B cell (primary cell): Measurements from ENCODE around the gene ATP2B3.

ENCODE experiments used
- CTCF ChIP-seq: fragments of 200-600 bp; IDR thresholded peaks from one replicate; pipeline ENCODE4 v1.8.0; 2022; ENCODE audit warnings: antibody characterized with exemption, mild to moderate bottlenecking
- EZH2 ChIP-seq: IDR thresholded peaks from 2 replicates; pipeline ENCODE4 v1.6.1; 2012; ENCODE audit warnings: borderline replicate concordance, low read depth, mild to moderate bottlenecking, moderate library complexity, low read length; ENCODE audit not compliant: insufficient read depth, poor library complexity, severe bottlenecking

- peak; percentile 76 for TF ChIP-seq CTCF
- no peak for TF ChIP-seq EZH2
These were observed 21.9 kb downstream of the ATP2B3 start for GRCh38 chrX:153539171-153539978.
